Thymus (tissue), 11 donors: Measurements from ENCODE around the gene NT5C1B. TPM values are rescaled to one million over a fixed set of nuclear protein-coding genes. Genes with fewer than 3 reads are reported as not detected.

Experiments used
- DNase-seq, 9 donors: peaks; one replicate each; pipeline ENCODE4 v3.0.0-alpha.2; 2013; ENCODE audit warnings: low spot score in 9 of 9, low read depth in 6 of 9, missing footprints in 1 of 9
- H3K27ac ChIP-seq, 2 donors: one replicate each; pipeline ENCODE4 v1.5.1; 2013; ENCODE audit warnings: control low read depth in 1 of 2, low read depth in 1 of 2, low read length in 1 of 2, mild to moderate bottlenecking in 1 of 2, moderate library complexity in 1 of 2
- H3K27me3 ChIP-seq, 2 donors: one replicate each; pipeline ENCODE4 v1.5.1; 2013; ENCODE audit warnings: low read length in 1 of 2; ENCODE audit not compliant: control insufficient read depth in 2 of 2, insufficient read depth in 1 of 2
- H3K36me3 ChIP-seq, 2 donors: one replicate each; pipeline ENCODE4 v1.5.1; 2013; ENCODE audit warnings: low read length in 1 of 2, mild to moderate bottlenecking in 1 of 2, moderate library complexity in 1 of 2; ENCODE audit not compliant: control insufficient read depth in 2 of 2, insufficient read depth in 2 of 2
- H3K4me1 ChIP-seq, 2 donors: one replicate each; pipeline ENCODE4 v1.5.1; 2013; ENCODE audit warnings: low read length in 2 of 2; ENCODE audit not compliant: control insufficient read depth in 2 of 2, insufficient read depth in 2 of 2
- H3K4me3 ChIP-seq, 2 donors: one replicate each; pipeline ENCODE4 v1.5.1; 2013; ENCODE audit warnings: low read length in 2 of 2, control low read depth in 1 of 2, mild to moderate bottlenecking in 1 of 2
- H3K9me3 ChIP-seq, 2 donors: one replicate each; pipeline ENCODE4 v1.5.1; 2013; ENCODE audit warnings: low read length in 1 of 2, mild to moderate bottlenecking in 1 of 2; ENCODE audit not compliant: control insufficient read depth in 2 of 2, insufficient read depth in 1 of 2
- WGBS: extraction: QIAGEN DNeasy Blood & Tissue Kit; methylation state at CpG from one replicate; pipeline ENCODE4 v1.1.7; 2013; 5-methylcytosine and 5-hydroxymethylcytosine counted together
- polyA plus RNA-seq: library from polyadenylated mRNA; stranded (reverse); fragments of 200-250 nt; gene quantifications from one replicate; pipeline ENCODE4 v1.2.3, GENCODE V29; 2013
- total RNA-seq: library from RNA; stranded (reverse); fragments of 120-200 nt; gene quantifications from one replicate; pipeline ENCODE4 v1.2.4, GENCODE V29; 2013
- donor health status: healthy.

The NT5C1B gene
- total and polyA plus RNA-seq, 2 donors, result not detected

GRCh38 chr2:18566145-18566769, 23.1 kb downstream of the NT5C1B start:
- no peaks in the 10 kb centered on the region for H3K27me3 ChIP-seq
- 94% methylated on average over 1 of the region's 1 CpG for WGBS
- DNase-seq, result no peak
- no peak overlapping the region for H3K27ac ChIP-seq
- H3K9me3 ChIP-seq, result no peaks in the 10 kb centered on the region
- no peaks in the 10 kb centered on the region for H3K36me3 ChIP-seq
- H3K4me3 ChIP-seq, result no peak overlapping the region
- no peaks in the 10 kb centered on the region for H3K4me1 ChIP-seq

DNA sequence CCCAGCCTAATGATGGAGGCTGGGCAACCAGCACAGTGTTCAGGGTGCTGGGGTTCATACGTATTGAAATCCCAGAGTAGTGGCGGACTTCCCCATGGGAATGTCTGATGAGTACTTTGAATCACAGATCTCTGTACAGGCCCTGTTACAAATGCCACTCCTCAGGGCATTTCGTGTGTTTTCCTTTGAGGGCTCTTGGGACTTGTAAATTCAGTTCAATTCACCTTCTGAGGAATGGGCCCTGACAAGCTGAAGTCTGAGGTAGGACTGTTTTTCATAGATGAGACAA, 28.6 kb downstream of the NT5C1B start:
- DNase-seq, result no peak
- Histone ChIP-seq H3K27ac (peak overlapping the region; percentile 85 to 98), H3K9me3 (no peaks in the 10 kb centered on the region), H3K36me3 (peaks cover 0 to 1% of the 10 kb centered on the region in 2 donors), H3K4me1 (peaks cover 10 to 13% of the 10 kb centered on the region in 2 donors), H3K4me3 (peak overlapping the region; percentile 54 to 72), H3K27me3 (no peaks in the 10 kb centered on the region)
- WGBS, result 3% methylated on average over 3 of the region's 3 CpGs

GRCh38 chr2:18560031-18560796, 29.2 kb downstream of the NT5C1B start, which contains the start of gene RDH14:
Gene RDH14, minus strand, starts transcription at chr2:18560653. Its CDS starts 81 bp downstream, at chr2:18560572.
- H3K36me3 ChIP-seq, result peaks cover 4 to 7% of the 10 kb centered on the region in 2 donors
- H3K27me3 ChIP-seq, result no peaks in the 10 kb centered on the region
- peaks cover 10 to 13% of the 10 kb centered on the region in 2 donors for H3K4me1 ChIP-seq
- H3K9me3 ChIP-seq, result no peaks in the 10 kb centered on the region
- peak within 1 kb of the TSS; percentile 85 to 98 for H3K27ac ChIP-seq
- peak within 1 kb of the TSS; percentile 54 to 72 for H3K4me3 ChIP-seq
- under 1% methylated on average over 81 of the region's 81 CpGs for WGBS
- peak; percentile 85 to 97 (median 92) for DNase-seq

DNA sequence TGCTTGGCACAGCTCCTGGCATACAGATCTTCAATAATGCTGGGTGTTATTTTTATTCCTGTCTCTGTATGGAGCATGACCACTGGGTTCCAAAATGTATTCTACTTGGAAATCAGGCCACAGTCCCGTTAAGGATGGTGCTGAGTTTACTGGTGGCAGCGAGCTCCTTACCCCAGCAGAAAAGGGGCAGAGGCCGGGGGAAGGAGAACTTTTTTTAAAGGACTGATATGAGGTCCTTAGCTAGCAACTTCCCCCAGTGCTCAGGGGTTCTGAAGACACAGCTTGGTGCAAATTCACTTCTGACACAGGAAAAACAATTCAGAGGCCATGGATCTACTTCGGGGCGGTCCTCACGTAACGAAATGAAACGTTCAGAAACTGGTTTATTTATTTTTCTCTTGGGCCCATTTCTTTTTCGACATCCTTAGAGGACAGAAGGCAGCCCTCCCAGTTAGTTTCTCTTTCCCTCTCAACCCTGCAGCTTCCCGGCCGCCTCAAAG, 29.8 kb downstream of the NT5C1B start:
- peak overlapping the region; percentile 54 to 72 for H3K4me3 ChIP-seq
- H3K9me3 ChIP-seq, result no peaks in the 10 kb centered on the region
- H3K27me3 ChIP-seq, result no peaks in the 10 kb centered on the region
- DNase-seq, result no peak
- peak overlapping the region; percentile 85 to 98 for H3K27ac ChIP-seq
- H3K4me1 ChIP-seq, result peaks cover 10 to 13% of the 10 kb centered on the region in 2 donors
- 2% methylated on average over 11 of the region's 11 CpGs for WGBS
- peaks cover 7 to 13% of the 10 kb centered on the region in 2 donors for H3K36me3 ChIP-seq

DNA sequence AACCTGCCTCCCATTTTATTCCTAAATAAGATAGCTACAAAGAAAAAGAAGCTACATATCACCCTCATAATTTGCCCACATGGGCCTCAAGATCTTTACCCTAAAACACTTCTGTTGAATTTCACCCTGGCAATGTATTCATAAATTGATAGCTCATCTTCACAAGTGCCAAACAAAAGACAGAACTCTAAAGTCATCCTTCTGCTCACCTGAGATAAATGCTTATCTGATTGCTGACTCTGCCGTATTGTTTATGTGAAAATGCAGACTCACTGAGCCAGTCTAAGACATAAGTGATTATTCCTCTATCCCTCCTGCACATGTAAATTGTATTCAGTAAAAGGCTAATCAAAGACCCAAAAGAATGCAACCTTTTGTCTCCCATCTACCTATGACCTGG, 30.9 kb downstream of the NT5C1B start:
- Histone ChIP-seq H3K27me3 (no peaks in the 10 kb centered on the region), H3K27ac (no peak overlapping the region), H3K9me3 (no peaks in the 10 kb centered on the region), H3K4me1 (peaks cover 10 to 13% of the 10 kb centered on the region in 2 donors), H3K36me3 (peaks cover 7 to 16% of the 10 kb centered on the region in 2 donors), H3K4me3 (no peak overlapping the region)
- no peak for DNase-seq
- WGBS, result 92% methylated on average over 1 of the region's 1 CpG

DNA sequence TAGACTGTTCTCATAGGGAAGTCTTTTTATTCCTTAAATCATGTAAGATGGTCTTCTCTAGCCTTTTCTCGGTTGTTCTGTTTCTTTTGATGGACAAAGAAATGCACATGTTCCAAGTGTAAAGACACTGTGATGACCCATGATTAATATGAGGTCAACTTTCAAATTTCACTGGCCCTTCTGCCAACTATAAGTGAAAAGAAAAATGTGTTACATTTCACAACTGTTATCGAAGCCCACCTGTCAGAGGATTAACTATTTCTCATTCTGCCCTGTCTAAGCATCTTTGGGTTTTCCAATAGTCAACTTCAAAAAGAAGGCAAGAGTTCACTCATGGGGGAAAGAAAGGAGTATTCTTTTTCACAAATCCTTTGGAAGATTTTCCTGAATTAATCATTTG, 32.2 kb downstream of the NT5C1B start:
- 91% methylated on average over 2 of the region's 2 CpGs for WGBS

GRCh38 chr2:18552351-18553077, 36.9 kb downstream of the NT5C1B start:
- DNase-seq, result no peak
- Histone ChIP-seq H3K4me1 (no peaks in the 10 kb centered on the region), H3K9me3 (no peaks in the 10 kb centered on the region), H3K27ac (no peak overlapping the region), H3K36me3 (peaks cover 7 to 16% of the 10 kb centered on the region in 2 donors), H3K27me3 (no peaks in the 10 kb centered on the region), H3K4me3 (no peak overlapping the region)
- 95% methylated on average over 3 of the region's 3 CpGs for WGBS

More for the DNA sequence above, 32.2 kb downstream of the NT5C1B start:
- Histone ChIP-seq H3K36me3 (peaks cover 7 to 16% of the 10 kb centered on the region in 2 donors), H3K4me1 (peaks cover 10 to 13% of the 10 kb centered on the region in 2 donors), H3K4me3 (no peak overlapping the region), H3K27me3 (no peaks in the 10 kb centered on the region), H3K9me3 (no peaks in the 10 kb centered on the region), H3K27ac (no peak overlapping the region)
- no peak for DNase-seq

DNA sequence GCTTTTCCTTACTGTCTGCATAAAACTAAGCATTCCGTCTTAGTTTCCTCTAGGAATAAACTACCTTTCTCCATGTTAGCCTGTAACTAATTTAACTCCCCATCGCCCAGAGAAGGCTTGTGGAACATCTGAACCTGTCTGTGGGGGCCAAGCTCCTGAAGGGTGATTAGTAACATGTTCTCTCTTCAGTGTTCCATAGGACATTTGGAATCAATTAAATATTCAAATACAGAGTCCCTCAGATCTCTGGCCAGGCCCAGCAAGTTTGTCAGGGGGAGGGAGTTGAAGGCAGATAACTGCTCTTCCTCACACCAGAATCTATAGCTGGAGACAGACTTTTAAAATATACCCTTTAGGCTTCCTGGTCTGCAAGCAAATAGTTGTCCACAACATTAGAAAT, 37.7 kb downstream of the NT5C1B start:
- H3K36me3 ChIP-seq, result peaks cover 7 to 16% of the 10 kb centered on the region in 2 donors

DNA sequence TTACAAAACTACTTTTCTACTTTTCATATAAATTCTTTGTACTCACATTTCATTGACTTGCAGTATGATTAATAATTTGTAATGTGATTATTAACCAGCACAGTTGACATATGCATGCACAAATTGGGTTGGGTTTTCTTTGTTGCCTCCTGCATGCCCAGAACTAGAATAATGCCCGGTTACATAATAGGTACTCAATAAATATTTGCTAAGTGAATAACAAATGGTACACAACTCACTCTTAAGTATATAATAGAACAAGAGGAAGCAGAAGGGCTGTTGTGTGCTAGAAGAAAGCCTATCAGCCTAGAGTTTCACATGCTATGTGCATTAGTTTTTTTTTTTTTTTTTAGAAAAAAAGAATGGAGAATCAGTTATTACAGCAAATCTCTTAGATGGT, 38.2 kb downstream of the NT5C1B start:
- WGBS, result 97% methylated on average over 1 of the region's 1 CpG
- peaks cover 3 to 5% of the 10 kb centered on the region in 2 donors for H3K4me1 ChIP-seq

More for the DNA sequence above, 37.7 kb downstream of the NT5C1B start:
- Histone ChIP-seq H3K4me1 (peaks cover under 1 to 2% of the 10 kb centered on the region in 2 donors), H3K9me3 (no peaks in the 10 kb centered on the region), H3K27me3 (no peaks in the 10 kb centered on the region), H3K27ac (no peak overlapping the region), H3K4me3 (no peak overlapping the region)
- 96% methylated on average over 2 of the region's 2 CpGs for WGBS
- DNase-seq, result no peak

More for the DNA sequence above, 38.2 kb downstream of the NT5C1B start:
- no peaks in the 10 kb centered on the region for H3K27me3 ChIP-seq
- no peak overlapping the region for H3K4me3 ChIP-seq
- no peak for DNase-seq
- H3K9me3 ChIP-seq, result no peaks in the 10 kb centered on the region
- H3K36me3 ChIP-seq, result peaks cover 7 to 16% of the 10 kb centered on the region in 2 donors
- H3K27ac ChIP-seq, result no peak overlapping the region
